Stimulated activated CD8-positive, alpha-beta memory T cell treated with anti-CD3 and anti-CD28 coated beads, Interleukin-15, amount 100 ng/mL, for 48 hours (primary cell): ENCODE results near the gene MYO5A.

Experiments used
- DNase-seq, 2 donors: peaks; one replicate each; pipeline ENCODE4 v3.0.0-alpha.2; 2020; ENCODE audit warnings: low read depth in 2 of 2

Gene MYO5A

GRCh38 chr15:52329987-52330386 lies 198.7 kb downstream of the MYO5A start:
- DNase-seq = no peak

- no peak for DNase-seq
Measured at GRCh38 chr15:52329150-52329549, 199.5 kb downstream of the MYO5A start.

DNA sequence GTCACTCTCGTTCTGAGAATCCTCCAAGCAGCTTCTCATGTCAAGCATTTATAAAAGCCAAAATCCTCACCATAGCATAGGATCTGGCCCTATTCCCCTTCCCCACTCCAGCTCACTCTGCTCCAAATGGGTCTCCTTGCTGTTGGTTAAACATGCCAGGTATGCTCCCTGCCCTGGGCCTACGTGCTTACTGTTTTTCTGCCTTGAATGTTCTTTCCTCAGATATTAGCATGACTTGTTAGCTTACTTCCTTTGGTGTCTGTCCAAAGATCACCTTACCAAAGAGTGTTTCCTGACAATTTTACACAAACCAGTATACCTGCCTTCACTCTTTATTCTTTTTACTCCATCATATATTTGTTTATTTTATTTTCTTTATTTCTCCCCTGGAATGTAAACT lies 200.0 kb downstream of the MYO5A start:
- DNase-seq = no peak

GRCh38 chr15:52326756-52327155 lies 201.9 kb downstream of the MYO5A start:
- no peak for DNase-seq

- no peak for DNase-seq
Measured at GRCh38 chr15:52324109-52324508, 204.6 kb downstream of the MYO5A start.

DNA sequence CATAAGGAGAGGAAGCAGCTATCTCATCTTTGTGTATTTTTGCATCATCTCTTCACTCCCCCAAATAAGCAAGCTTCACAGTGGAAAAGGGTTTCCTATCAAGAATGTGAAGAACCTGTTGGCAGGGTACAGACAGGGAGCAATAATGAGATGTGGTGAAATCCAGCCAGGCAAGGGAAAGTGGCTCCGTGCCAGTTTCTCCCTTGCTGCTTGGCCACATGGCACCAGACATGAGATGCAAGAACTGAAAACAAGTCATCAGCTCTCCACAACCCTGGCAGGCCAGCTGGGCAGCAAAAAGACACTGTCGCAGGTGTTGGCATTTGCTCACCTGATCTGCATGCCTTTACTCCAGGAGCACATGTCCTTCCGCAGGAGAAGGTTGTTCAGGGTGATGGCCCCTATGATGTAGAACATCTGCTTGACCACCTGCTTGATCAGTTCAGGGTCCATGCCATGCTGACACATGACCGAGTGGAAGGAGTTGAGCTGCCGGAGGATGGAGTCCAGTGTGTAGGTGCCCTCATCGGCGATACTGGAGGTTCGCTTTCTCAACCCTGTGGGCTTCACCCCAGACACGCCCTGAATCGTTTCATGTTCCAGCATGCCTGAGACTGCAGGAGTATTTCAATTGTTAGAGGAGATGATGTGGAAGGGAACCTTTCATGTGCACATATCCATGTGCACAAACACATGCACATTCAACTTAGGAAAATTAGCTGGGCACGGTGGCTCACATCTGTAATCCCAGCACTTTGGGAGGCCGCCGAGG lies 209.8 kb downstream of the MYO5A start:
- no peak for DNase-seq

- no peak for DNase-seq
Measured at GRCh38 chr15:52317688-52318087, 211.0 kb downstream of the MYO5A start.

DNA sequence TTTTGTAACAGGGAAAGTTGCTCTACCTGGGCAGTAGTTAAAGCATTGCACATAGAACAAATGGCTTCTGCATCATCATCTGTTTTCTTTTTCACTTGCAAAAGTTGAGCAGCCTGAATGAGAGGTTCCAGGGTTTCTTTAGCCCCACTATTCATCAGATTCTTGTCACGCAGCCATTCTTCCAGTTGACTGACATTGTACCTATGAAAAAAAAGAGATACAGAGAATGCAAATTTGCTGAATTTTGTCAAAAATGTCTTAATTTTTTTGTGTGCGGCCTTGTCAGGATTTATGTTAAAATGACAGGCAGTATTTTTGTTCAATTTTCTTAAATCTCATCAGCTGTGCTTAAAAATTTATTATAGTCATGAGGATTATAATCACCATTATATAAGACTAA lies 211.7 kb downstream of the MYO5A start:
- no peak for DNase-seq

DNA sequence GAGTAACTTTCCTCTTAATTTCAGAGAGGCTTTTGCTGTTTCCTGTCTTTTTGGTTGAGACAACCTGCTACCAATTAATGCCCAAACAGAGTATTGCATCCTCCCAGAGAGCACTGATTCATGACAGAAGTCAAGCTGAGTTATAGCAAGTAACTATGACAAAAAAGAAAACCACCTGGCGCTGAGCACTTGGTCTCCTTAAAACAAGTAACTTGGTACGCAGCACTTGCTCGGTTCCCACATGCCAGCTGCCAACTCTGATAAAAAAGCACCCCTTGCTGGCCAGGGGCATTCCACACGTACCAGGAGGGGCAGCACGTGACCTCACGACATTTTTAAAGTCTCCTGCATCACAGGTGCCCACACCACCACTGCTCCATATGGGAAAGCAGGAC lies 219.5 kb downstream of the MYO5A start:
- no peak for DNase-seq

GRCh38 chr15:52308446-52309153 lies 220.1 kb downstream of the MYO5A start:
- no peak for DNase-seq

DNA sequence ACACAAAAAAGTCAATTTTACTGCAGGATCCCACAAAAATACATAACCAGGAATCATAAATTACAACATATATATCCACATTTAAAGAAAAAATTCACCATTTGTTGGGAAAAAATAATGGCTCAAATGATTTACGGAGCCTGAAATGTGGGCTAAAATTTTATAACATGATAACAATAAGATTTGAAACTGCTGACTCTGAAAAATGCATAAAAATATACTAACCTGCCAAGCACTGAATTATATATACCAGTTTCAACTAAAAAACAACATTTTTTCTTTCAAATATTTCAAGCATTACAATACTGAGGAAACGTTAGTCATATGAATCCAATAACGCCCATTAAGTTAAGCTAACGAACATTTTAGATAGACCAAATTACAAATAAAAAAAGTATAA lies 220.8 kb downstream of the MYO5A start:
- no peak for DNase-seq

DNA sequence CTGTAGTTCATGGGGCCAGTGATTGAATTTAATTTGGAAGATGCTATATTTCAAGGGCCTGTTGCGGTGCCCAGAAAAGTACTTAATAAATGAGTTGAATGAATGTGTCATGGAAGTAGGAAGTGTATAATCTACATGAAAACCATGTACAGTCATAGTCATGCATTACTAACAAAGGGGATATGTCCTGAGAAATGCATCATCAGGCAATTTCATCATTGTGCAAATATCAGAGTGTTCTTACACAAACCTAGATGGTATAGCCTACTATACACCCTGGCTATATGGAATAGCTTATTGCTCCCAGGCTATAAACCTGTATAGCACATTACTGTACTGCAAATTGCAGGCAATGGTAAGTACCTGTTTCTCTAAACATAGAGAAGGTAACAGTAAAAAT lies 222.4 kb downstream of the MYO5A start:
- DNase-seq = no peak

DNA sequence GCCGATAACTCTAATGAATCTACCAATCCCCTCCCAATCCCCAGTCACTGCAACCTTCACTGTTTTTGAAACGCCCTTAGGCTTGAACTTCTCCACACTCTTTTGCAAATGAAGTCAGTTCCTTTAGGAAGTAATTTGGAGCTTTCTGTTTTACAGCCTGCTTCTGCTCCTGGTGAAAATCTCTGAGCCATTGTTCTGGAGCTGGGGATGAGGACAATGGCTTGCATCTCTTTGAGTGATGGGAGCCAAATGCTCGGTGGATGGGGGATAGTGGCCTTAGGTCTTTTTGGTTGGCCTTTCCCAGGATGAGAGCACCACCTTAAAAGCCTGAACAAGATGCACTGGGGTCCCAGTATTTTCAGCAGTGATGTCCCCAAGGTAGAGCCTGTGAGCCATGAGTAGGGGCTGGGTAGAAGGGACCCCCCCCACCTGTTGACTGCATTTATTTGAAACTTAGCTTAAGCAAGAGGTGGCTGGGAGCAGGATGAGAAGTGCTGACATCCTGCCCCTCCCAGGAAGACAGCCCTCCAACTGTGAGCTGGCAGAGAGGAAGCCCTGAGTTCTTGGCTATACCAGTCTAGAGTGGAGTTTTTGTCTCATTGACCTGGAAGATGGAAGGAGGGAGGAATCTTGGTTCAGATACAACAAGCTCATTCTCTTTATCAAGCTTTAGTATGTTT lies 225.4 kb downstream of the MYO5A start:
- DNase-seq = no peak

DNA sequence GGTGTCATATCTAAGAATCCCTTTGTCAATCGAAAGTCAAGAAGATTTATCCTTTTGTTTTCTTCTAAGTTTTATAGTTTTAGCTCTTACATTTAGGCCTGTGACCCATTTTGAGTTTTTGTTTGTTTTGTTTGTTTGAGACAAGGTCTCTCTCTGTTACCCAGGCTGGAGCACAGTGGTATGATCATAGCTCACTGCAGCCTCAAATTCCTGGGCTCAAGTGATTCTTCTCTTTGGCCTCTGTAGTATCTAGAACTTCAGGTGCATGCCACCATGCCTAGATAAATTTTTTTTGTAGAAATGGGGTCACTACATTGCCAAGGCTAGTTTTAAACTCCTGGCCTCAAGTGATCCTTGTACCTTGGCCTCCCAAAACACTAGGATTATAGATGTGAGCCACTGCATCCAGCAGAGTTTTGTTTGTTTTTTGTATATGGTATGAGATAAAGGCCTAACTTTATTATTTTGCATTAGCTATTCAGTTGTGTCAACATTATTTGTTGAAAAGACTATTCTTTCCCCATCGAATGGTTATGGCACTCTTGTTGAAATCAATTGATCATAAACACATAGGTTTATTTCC lies 227.3 kb downstream of the MYO5A start:
- DNase-seq = no peak

- no peak for DNase-seq
Measured at GRCh38 chr15:52295421-52296001, 233.2 kb downstream of the MYO5A start, which contains the start of gene MYO5C. Gene MYO5C, minus strand, starts transcription at chr15:52295804. Its CDS starts 168 bp downstream, at chr15:52295636.

DNA sequence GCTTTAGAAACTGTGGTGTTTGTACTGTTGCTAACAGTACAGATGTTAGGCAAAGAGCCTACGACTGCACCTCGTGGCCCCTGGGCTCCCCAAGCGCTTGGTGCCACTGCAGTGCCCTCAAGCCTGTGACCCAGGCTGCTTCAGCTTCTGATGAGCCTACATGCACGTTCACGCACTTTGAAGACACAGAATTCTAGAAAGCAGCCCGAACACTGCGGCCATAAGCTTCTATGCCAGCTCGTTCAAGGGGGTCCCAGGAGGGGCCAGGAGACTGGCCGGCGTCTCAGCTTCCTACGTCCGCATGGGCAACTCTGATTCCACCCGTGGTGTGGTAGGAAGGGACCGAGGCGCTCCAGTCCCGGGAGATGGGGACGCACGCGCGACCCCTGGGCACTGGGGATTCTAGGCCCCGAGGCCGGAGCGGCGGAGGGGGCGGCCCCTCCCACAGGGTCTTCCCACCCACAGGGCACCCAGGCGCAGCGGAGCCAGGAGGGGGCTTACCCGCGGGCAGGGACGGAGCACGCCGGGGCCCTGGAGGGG lies 233.7 kb downstream of the MYO5A start:
- DNase-seq = no peak

DNA sequence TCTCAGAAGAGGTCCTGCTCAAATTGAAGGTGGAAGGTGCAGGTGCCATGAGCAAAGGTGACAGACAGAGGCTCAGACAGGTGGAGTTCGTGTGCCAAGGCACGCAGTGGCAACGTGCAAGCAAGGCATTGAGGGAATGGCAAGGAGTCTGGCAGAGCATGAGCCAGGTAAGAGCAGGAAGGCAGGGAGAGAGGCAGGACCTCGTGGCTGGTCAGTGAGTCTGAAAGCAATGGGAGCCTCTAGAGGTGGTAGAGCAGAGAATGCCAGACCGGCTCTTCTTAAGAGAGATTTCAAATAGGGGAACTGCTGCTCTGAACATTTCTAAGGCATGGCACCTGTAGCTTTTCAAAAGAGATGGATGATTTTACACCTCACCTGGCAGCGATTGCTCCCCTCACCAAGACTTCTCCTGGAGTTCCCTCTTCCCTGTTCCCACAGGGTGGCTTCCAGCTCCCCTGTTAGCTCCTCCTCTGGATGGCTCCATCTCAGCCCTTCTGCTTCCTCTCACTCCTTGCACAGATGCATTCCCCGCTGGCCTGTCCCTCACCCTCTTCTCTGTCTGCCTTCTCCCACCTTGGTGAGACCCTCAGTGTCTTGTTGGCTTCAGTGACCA lies 235.8 kb downstream of the MYO5A start:
- DNase-seq = no peak

GRCh38 chr15:52291204-52291603 lies 237.5 kb downstream of the MYO5A start:
- DNase-seq = no peak

DNA sequence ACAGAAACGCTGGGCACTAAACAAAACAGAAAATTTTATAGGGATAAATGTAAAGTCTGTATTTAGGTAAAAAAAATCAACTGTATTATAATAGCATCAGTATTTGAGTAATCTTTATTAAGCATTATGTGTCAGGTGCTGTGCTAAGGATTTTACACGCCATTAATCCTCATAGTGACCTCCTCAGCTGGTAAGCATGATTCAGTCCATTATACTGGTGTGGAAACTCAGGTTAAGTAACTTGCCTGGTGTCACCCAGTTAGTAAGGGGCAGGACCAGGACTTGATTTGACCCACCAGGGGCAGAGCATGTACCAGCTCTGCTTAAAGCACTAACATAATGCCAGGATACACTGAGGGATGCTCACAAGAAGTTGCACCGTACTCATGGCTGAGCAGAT lies 237.9 kb downstream of the MYO5A start:
- DNase-seq = no peak

DNA sequence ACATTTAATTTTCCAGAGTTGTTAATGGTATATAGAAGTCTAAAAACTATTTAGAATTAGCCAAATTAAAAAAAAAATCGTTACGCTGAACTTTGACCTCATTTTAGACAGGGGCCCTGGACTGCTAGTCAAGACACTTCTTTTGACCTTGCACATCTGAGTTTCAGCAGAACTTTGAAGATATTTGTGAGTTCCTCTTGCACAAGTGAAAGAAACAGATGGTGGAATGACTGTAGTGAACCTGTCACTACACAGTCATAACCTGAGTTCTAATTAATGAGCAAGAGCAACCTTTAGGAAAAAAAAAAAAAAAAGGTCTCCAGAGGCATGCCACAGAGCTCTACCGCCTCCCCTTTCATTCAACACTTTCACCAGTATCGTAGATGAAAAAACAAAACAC lies 238.4 kb downstream of the MYO5A start:
- DNase-seq = no peak

- DNase-seq = no peak
Measured at GRCh38 chr15:52289629-52290081, 239.0 kb downstream of the MYO5A start.
